GM19238 (cell line): Measurements from ENCODE around the gene PDS5A.
"Not testable (repeated sequence)": the region's sequence is repeated elsewhere in the genome, so short reads cannot be mapped to it uniquely, and the experiment has no call there.

Source experiments
- DNase-seq: peaks from one replicate; pipeline ENCODE4 v3.0.0; 2011; ENCODE audit warnings: low spot score; ENCODE audit not compliant: insufficient read length

PDS5A gene

DNA sequence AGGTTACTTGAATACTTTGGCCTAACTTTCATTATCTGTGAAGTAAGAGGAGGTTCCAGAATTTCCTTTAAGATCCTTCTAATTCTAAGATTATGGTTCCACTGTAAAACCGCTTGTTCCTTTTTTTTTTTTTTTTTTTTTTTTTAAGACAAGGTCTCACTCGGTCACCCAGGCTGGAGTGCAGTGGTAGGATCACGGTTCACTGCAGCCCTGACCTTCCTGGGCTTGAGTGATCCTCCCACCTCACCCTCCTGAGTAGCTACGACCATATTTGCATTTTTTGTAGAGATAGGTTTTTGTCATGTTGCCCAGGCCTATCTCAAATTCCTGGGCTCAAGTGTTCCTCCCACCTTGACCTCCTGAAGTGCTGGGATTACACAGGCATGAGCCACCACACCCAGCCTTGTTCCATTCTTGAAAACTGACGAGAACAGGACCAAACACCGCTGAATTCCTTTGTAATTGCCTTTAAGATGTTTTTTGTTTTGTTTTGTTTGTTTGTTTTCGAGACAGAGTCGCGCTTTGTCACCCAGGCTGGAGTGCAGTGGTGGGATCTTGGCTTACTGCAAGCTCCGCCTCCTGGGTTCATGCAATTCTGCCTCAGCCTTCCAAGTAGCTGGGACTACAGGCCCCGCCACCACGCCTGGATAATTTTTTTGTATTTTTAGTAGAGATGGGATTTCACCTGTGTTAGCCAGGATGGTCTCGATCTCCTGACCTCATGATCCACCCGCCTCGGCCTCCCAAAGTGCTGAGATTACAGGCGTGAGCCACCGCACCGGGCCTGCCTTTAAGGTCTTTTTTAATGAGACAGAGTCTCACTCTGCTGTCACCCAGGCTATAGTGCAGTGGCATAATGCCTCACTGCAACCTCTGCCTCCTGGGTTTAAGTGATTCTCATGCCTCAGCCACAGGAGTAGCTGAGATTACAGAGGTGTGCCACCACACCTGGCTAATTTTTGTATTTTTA lies 6.8 kb downstream of the PDS5A start:
- no peak for DNase-seq

DNA sequence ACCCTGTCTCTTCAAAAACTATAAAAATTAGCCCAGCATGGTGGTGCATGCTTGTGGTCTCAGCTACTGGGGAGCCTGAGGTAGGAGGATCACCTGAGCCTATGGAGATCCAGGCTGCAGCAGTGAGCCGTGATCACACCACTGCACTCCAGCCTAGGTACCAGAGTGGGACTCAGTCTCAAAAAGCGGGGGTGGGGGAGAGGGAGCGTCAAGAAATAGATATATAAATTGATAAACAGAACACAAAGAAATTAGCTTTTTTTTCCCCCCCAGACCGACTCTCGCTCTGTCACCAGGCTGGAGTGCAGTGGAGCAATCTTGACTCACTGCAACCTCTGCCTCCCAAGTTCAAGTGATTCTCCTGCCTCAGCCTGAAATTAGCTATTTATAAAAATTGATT lies 14.1 kb downstream of the PDS5A start:
- DNase-seq, result no peak

DNA sequence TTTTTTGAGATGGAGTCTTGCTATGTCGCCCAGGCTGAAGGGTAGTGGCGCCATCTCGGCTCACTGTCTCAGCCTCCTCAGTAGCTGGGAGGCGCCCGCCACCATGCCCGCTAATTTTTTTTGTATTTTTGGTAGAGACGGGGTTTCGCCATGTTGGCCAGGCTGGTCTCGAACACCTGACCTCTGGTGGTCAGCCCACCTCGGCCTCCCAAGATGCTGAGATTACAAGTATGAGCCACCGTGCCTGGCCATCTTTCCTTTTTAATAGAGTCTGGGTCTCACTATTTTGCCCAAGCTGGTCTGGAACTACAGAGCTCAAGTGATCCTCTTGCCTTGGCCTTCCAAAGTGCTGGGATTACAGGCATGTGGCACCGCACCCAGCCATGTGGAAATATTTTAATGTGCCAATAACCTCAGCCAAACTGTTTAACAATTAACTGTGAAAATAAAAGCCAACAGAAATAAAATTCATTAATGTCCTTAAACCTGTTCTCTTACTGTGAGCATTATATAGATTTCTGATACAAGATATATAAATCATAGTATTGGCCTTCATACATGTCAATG lies 16.3 kb downstream of the PDS5A start:
- DNase-seq, result no peak

DNA sequence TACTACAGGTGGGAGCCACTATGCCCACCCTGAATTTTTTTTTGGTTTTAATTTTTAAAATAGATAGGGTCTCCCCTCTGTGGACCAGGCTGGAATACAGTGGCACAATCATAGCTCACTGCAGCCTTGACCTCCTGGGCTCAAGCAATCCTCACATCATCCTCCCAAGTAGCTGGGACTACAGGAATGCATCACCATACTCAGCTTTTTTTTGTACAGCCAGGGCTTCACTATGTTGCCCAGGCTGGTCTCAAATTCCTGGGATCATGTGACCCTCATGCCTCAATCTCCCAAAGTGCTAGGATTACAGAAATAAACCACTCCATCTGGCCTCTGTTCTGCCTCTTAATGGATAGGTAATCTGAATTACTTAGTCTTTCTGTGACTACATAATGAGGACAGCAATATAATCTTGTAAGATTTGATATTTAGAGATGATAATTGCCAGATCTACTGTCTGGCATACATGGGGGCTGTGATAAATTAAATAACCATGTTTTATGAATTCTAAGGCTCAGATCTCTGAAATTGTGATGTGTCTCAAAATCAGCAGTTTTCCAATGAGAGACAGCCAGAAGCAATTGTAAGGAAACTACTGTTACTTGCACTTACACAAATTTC lies 26.7 kb downstream of the PDS5A start:
- DNase-seq, result no peak

- DNase-seq, result no peak
Measured at GRCh38 chr4:39947963-39948362, 29.7 kb downstream of the PDS5A start.

DNA sequence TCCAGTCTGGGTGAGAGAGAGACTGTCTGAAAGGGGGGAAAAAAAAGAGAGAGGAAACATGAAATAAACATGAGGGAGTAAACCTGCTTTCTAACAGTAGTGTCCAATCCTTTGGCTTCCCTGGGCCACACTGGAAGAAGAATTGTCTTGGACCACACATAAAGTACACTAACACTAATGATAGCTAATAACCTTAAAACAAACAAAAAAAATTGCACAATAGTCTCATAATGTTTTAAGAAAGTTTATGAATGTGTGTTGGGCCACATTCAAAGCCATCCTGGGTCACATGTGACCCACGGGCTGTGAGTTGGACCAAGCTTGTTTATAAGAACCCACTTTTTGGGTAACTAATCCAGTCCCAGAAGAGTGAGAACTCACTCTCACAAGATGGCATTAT lies 30.3 kb downstream of the PDS5A start:
- DNase-seq, result no peak

DNA sequence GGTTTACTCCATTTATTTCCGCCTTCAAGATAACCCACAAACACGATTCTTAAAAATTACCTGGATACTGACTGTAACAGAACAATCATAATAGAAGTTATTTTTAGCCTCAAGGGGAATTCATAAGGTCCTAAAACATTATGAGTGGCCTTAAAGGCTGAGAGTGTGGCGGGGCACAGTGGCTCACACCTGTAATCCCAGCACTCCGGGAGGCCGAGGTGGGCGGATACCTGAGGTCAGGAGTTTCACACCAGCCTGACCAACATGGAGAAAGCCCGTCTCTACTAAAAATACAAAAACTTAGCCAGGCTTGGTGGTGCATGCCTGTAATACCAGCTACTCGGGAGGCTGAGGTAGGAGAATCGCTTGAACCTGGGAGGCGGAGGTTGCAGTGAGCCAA lies 33.5 kb downstream of the PDS5A start:
- DNase-seq, result not testable (repeated sequence)

DNA sequence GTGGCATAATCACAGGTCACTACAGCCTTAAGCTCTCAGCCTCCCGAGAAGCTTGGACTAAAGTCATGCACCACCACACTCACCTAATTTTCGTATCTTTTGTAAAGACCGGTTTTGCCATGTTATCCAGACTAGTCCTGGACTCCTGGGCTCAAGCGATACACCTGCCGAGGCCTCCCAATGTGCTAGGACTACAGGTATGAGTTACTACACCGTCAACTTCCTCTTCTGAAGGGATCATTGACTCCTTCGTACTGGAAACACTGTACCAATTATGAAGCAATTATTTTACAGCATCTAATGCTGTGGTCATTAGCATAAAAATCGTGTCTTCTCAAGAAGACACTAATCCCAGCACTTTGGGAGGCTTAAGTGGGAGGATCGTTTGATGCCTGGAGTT lies 35.2 kb downstream of the PDS5A start:
- DNase-seq, result no peak

DNA sequence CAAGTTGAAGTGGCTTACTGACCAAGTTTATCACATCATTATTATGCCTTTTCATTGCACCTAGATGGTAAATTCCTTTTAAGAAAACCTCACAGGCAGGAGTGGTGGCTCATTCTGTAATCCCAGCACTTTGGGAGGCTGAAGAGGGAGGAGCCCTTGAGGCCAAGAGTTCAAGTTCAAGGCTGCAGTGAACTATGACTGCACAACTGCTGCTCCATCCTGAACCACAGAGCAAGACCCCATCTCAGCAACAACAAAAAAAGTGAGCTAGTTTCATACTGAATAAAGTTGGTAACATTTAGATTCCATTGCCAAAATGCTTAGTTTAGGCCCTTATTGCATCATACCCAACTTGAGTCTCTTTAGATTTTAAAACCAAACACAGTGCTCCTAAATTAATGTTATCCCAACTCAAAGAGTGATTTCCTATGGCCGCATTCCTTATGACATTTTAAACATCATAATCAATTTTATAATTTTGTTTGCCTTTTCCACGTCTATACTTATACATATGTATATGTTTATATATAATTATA lies 36.0 kb downstream of the PDS5A start:
- DNase-seq, result no peak

DNA sequence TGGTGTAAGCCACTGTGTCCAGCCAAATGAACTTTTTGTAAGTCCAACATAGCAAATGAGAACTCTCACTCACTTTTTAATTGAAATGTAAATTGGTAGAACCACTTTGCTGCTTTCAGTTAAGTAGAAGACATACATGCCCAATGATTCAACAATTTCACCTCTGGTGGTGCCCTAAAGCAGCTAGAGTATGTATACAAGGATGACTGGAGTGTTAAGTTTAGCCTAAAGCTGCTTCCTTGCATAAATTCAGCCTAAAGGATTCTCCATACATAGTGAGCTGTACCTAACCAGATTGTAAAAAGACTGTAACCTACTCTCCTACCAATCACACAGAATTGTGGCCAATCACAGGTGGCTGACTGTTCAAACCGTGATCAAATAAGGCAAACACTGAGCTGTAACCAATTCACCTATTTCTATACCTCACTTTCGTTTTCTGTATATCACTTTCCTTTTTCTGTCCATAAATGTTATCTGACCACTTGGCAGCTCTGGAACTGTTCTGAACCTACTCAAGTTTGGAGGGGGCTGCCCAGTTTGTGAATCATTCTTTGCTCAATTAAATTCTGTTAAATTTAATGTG lies 39.9 kb downstream of the PDS5A start:
- DNase-seq, result no peak

DNA sequence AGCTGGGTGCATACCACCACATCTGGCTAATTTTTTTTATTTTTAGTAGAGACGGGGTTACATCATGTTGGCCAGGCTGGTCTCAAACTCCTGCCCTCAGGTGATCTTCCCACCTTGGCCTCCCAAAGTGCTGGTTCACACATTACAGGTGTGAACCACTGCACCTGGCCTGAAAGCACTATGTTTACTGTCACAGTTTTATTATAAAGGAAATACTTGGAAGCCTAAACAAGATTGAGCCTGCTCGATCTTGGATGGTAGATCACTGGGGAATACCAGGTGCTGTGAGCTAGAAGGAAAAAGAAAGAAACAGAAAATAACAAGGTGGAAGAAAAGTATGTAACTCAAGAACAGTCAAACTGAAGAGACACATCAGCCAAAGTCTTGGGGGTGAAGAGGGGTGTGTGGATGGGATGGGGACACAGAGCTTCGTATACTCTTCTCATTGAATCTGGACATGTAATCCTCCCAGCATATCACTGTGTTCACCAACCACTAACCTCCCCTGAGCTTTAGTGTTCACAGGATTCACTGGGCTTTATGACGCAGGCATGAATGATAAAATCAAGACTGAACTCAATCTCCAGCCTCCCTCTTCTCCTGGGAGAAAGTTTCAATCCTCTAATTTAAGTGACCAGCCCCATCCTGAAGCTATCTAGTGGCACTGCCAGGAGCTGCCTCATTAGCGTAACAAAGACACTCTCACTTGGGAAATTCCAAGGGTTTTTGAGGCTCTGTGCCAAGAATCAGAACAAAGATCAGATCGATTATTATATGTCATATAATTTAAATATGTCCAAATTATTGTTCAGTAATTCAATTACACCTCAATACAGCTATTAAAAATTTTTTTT lies 40.9 kb downstream of the PDS5A start:
- no peak for DNase-seq

- no peak for DNase-seq
Measured at GRCh38 chr4:39933671-39934590, 43.8 kb downstream of the PDS5A start.

DNA sequence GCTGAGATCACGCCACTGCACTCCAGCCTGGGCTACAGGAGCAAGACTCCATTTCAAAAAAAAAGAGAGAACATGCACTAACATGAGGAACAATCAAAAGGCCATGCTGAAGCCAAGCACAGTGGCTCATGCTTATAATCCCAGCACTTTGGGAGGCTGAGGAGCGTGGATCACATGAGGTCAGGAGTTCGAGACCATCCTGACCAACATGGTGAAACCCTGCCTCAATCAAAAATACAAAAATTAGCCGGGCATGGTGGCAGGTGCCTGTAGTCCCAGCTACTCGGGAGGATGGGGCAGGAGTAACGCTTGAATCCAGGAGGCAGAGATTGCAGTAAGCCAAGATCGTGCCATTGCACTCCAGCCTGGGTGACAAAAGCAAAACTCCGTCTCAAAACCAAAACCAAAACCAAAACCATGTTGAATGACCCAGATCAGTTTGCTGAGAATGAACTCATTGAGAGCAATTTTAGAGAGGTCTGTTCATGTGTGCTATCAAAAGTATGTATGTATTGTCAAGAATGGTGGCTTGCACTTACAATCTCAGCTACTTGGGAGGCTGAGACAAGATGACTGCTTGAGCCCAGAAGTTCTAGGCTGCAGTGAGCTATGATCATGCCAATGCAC lies 44.8 kb downstream of the PDS5A start:
- DNase-seq, result no peak

- DNase-seq, result no peak
Measured at GRCh38 chr4:39931441-39931901, 46.2 kb downstream of the PDS5A start.

DNA sequence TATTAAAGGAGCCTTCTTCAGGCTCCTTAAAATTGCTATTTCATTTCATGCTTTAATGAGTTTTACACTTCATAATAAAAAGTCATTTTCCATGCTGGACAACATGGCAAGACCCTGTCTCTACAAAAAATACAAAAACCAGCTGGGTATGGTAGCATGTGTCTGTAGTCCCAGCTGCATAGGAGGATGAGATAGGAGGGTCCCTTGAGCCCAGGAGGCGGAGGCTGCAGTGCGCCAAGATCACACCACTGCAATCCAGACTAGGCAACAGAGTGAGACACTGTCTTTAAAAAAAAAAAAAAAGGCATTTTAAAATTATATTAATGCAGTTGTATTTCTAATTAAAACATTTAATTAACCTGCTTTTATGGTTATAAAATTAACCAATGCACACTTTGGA lies 49.2 kb downstream of the PDS5A start:
- DNase-seq, result no peak

DNA sequence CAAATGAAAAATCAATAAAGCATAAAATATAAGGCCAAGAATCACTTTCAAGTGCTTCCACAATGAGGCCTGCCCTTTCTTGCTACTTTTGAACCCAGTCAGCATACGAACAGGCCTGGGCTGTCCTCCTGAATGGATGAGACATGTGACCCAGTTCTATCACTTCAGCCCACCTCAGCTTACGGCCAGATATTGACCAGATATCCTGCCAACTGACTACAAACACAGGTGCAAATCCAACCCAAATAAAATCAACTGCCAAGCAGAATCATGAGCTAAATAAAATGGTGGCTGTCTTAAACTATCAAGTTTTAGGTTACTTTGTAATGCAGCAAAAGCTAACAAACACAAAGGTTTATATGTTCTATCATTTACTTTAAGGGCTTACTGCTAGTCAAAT lies 53.7 kb downstream of the PDS5A start:
- no peak for DNase-seq

DNA sequence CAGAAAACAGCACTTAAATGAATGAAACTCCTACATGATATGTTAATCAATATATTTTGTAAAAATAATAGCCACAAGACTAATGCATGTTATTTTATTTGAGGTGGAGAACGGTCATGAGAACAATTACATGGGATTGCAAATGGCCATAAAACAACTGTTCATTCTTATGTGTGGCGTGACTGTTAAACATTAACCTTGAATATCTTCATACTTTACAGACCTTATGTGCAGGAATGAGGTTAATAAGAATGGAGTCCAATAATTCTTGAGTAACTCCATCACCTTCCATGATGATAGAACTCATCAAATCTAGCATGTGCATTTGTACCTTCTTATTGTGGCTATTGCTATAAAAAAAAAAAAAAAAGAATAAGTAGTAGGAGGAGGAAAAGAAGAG lies 55.3 kb downstream of the PDS5A start:
- DNase-seq, result no peak

DNA sequence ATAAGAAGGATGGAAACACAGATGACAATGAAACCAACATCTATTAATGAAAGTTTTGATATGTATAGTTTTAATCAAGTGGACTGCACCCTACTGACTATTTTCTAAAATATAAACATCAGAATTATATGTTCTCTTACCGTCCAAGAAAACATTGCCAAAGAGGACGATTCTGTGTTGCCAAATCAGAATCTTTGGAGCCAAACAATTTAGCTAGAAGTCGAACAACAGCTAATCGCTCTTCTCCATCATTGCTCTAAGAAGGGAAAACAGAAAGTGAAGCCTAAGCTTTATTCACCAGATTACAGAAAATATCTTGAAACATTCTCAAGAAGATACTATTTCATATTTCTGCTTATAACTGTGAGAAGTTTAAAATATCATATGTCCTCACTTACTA lies 64.2 kb downstream of the PDS5A start:
- no peak for DNase-seq

DNA sequence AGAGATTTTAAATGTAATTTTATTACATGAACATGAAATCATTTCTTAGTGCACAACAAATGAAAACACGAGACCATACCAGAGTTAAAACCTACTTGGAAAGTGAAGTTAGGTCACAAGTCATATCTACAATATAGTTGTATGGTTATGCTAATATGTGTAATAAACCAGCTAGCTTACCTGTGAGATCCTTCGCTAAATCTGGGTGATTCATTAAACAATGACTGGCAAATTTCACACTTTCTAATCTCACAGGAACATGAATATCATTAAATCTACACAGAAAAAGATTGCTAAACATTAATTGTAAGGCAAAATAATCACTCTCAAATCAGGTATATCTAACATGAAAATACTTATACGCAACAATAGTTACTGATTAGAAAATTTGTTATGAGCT lies 67.6 kb downstream of the PDS5A start:
- DNase-seq, result no peak
